ENCODE data around the gene KLHL36.

KLHL36 gene

DNA sequence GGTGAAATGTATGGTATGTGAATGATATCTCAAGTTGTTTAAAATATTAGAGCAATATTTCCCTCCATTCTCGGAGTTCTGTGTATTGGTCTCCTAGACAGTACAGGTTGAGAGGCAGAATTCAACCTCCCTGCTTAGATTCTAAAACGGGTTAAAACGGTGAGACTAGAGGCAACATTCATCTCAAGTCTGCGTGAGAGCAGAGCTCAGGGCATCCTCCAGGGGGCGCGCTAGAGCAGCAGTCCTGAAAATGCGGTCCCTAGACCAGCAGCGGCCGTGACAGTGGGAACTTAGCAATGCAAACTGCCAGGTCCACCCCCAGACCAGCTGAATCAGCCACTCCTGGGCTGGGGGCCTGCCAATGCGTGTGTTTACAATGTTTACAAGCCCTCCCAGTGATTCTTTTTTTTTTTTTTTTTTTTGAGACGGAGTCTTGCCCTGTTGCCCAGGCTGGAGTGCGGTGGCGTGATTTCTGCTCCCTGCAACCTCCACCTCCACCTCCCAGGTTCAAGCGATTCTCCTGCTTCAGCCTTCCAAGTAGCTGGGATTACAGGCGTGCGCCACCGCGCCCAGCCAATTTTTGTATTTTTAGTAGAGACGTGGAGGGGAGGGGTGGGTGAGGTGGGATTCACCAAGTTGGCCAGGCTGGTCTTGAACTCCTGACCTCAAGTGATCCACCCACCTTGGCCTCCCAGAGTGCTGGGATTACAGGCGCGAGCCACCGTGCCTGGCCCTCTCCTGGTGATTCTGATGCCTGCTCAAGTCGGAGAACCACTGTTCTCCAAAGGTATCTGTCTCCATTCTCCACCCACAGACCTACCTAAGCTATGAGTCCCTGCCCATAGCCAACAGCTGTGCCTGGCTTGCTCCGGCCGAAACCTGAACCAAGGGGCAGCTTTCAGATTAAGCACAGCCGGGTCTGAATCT, 24.2 kb downstream of the KLHL36 start:
- no peak overlapping the region for H3K4ac ChIP-seq (ENCODE audit: low read length)
- H3K4me2 ChIP-seq (ENCODE audit: insufficient read depth, low read length, poor library complexity, severe bottlenecking), result no peak overlapping the region
- H3K27me3 ChIP-seq (ENCODE audit: control insufficient read depth in 3 of 3, insufficient read depth in 3 of 3, low read depth in 1 of 3, low read length in 3 of 3), result no peaks in the 10 kb centered on the region
- H3K9me3 ChIP-seq (replicated peaks in 1 of 2; ENCODE audit: control insufficient read depth in 2 of 2, insufficient read depth in 1 of 2, low read depth in 1 of 2, low read length in 2 of 2), result no peaks in the 10 kb centered on the region
- no peak overlapping the region for H2BK5ac ChIP-seq (ENCODE audit: low read length)
- no peak overlapping the region for H2BK15ac ChIP-seq (ENCODE audit: low read length)
- no peak overlapping the region for H2AK5ac ChIP-seq (ENCODE audit: low read depth, low read length)
- H3K9ac ChIP-seq (ENCODE audit: low read depth, low read length, poor library complexity), result no peak overlapping the region
- H3K23ac ChIP-seq (ENCODE audit: low read depth, low read length, poor library complexity), result peak overlapping the region; percentile 21
- H2AFZ ChIP-seq (ENCODE audit: low read length), result no peak overlapping the region
- H2BK120ac ChIP-seq (ENCODE audit: low read depth, low read length), result no peak overlapping the region
- H2BK12ac ChIP-seq (ENCODE audit: low read length), result no peak overlapping the region
- H3K4me1 ChIP-seq (ENCODE audit: control insufficient read depth in 2 of 2, insufficient read depth in 1 of 2, low read depth in 1 of 2, low read length in 2 of 2), result peaks cover 0 to 2% of the 10 kb centered on the region in 2 donors
- H4K91ac ChIP-seq (ENCODE audit: low read depth, low read length, poor library complexity), result no peak overlapping the region
- no peak overlapping the region for H3K14ac ChIP-seq (ENCODE audit: low read length)
- H3K36me3 ChIP-seq (replicated peaks in 1 of 2; ENCODE audit: control insufficient read depth in 2 of 2, insufficient read depth in 2 of 2, low read length in 2 of 2), result no peaks in the 10 kb centered on the region
- H4K8ac ChIP-seq (ENCODE audit: low read depth, low read length), result no peak overlapping the region
- no peak overlapping the region for H3K4me3 ChIP-seq (ENCODE audit: low read length in 2 of 2)
- no peak overlapping the region for H3K27ac ChIP-seq (replicated peaks; ENCODE audit: low read length)
- no CpG with 5 or more reads among the region's 26 CpGs for WGBS, 2 donors (ENCODE audit: extremely low coverage in 2 of 2, insufficient read length in 2 of 2, insufficient replicate concordance in 1 of 2)
- H3K18ac ChIP-seq (ENCODE audit: low read length), result no peak overlapping the region
- no peaks in the 10 kb centered on the region for H3K79me1 ChIP-seq (ENCODE audit: low read depth, low read length)
- peak; percentile 56 for DNase-seq (ENCODE audit: low spot score)

GRCh38 chr16:84673203-84673535, 24.9 kb downstream of the KLHL36 start:
- no peak overlapping the region for H2BK12ac ChIP-seq (ENCODE audit: low read length)
- no CpG with 5 or more reads among the region's 3 CpGs for WGBS, 2 donors (ENCODE audit: extremely low coverage in 2 of 2, insufficient read length in 2 of 2, insufficient replicate concordance in 1 of 2)
- H3K9me3 ChIP-seq (replicated peaks in 1 of 2; ENCODE audit: control insufficient read depth in 2 of 2, insufficient read depth in 1 of 2, low read depth in 1 of 2, low read length in 2 of 2), result no peaks in the 10 kb centered on the region
- no peak overlapping the region for H4K91ac ChIP-seq (ENCODE audit: low read depth, low read length, poor library complexity)
- DNase-seq (ENCODE audit: low spot score), result no peak
- no peak overlapping the region for H3K14ac ChIP-seq (ENCODE audit: low read length)
- peak overlapping the region; percentile 21 for H3K23ac ChIP-seq (ENCODE audit: low read depth, low read length, poor library complexity)
- no peak overlapping the region for H3K4me3 ChIP-seq (ENCODE audit: low read length in 2 of 2)
- H3K4me1 ChIP-seq (ENCODE audit: control insufficient read depth in 2 of 2, insufficient read depth in 1 of 2, low read depth in 1 of 2, low read length in 2 of 2), result peaks cover 0 to 2% of the 10 kb centered on the region in 2 donors
- H2AK5ac ChIP-seq (ENCODE audit: low read depth, low read length), result no peak overlapping the region
- no peaks in the 10 kb centered on the region for H3K27me3 ChIP-seq (ENCODE audit: control insufficient read depth in 3 of 3, insufficient read depth in 3 of 3, low read depth in 1 of 3, low read length in 3 of 3)
- no peak overlapping the region for H2BK5ac ChIP-seq (ENCODE audit: low read length)
- no peak overlapping the region for H2BK120ac ChIP-seq (ENCODE audit: low read depth, low read length)
- no peak overlapping the region for H2BK15ac ChIP-seq (ENCODE audit: low read length)
- H3K4me2 ChIP-seq (ENCODE audit: insufficient read depth, low read length, poor library complexity, severe bottlenecking), result no peak overlapping the region
- H3K4ac ChIP-seq (ENCODE audit: low read length), result no peak overlapping the region
- no peak overlapping the region for H3K18ac ChIP-seq (ENCODE audit: low read length)
- no peaks in the 10 kb centered on the region for H3K79me1 ChIP-seq (ENCODE audit: low read depth, low read length)
- H3K36me3 ChIP-seq (replicated peaks in 1 of 2; ENCODE audit: control insufficient read depth in 2 of 2, insufficient read depth in 2 of 2, low read length in 2 of 2), result no peaks in the 10 kb centered on the region
- H3K9ac ChIP-seq (ENCODE audit: low read depth, low read length, poor library complexity), result no peak overlapping the region
- no peak overlapping the region for H2AFZ ChIP-seq (ENCODE audit: low read length)
- no peak overlapping the region for H4K8ac ChIP-seq (ENCODE audit: low read depth, low read length)
- no peak overlapping the region for H3K27ac ChIP-seq (replicated peaks; ENCODE audit: low read length)

DNA sequence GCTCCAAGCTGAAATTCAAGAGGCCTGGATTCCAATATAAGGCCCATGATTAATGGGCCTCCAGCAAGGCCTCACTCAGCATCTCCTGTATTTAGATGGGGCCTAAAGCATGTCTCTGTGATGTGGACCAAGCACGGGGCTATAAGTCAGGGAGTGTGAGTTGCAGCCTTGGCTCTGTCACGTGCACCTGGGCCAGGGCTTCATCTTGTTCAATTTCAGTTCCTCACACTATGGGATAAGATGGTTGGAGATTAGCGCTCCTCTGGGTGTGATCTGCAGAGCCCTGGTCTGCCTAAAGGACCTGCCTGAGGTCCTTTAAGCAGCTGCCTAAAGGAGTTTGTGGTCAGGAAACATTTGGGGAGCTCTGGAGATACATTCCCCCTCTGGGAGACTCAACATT, 25.2 kb downstream of the KLHL36 start:
- Histone ChIP-seq H2BK15ac (ENCODE audit: low read length) (no peak overlapping the region), H2AK5ac (ENCODE audit: low read depth, low read length) (no peak overlapping the region), H3K27me3 (ENCODE audit: control insufficient read depth in 3 of 3, insufficient read depth in 3 of 3, low read depth in 1 of 3, low read length in 3 of 3) (no peaks in the 10 kb centered on the region), H2AFZ (ENCODE audit: low read length) (no peak overlapping the region), H3K79me1 (ENCODE audit: low read depth, low read length) (no peaks in the 10 kb centered on the region), H3K4ac (ENCODE audit: low read length) (no peak overlapping the region), H3K4me2 (ENCODE audit: insufficient read depth, low read length, poor library complexity, severe bottlenecking) (no peak overlapping the region), H4K8ac (ENCODE audit: low read depth, low read length) (no peak overlapping the region), H3K4me3 (ENCODE audit: low read length in 2 of 2) (no peak overlapping the region), H4K91ac (ENCODE audit: low read depth, low read length, poor library complexity) (no peak overlapping the region), H3K9ac (ENCODE audit: low read depth, low read length, poor library complexity) (no peak overlapping the region), H3K9me3 (replicated peaks in 1 of 2; ENCODE audit: control insufficient read depth in 2 of 2, insufficient read depth in 1 of 2, low read depth in 1 of 2, low read length in 2 of 2) (no peaks in the 10 kb centered on the region), H3K27ac (replicated peaks; ENCODE audit: low read length) (no peak overlapping the region), H3K4me1 (ENCODE audit: control insufficient read depth in 2 of 2, insufficient read depth in 1 of 2, low read depth in 1 of 2, low read length in 2 of 2) (peaks cover 0 to 2% of the 10 kb centered on the region in 2 donors), H3K18ac (ENCODE audit: low read length) (no peak overlapping the region), H2BK5ac (ENCODE audit: low read length) (no peak overlapping the region), H2BK120ac (ENCODE audit: low read depth, low read length) (no peak overlapping the region), H2BK12ac (ENCODE audit: low read length) (no peak overlapping the region), H3K36me3 (replicated peaks in 1 of 2; ENCODE audit: control insufficient read depth in 2 of 2, insufficient read depth in 2 of 2, low read length in 2 of 2) (no peaks in the 10 kb centered on the region), H3K23ac (ENCODE audit: low read depth, low read length, poor library complexity) (no peak overlapping the region), H3K14ac (ENCODE audit: low read length) (no peak overlapping the region)
- DNase-seq (ENCODE audit: low spot score), result no peak
- no CpG with 5 or more reads among the region's 3 CpGs for WGBS, 2 donors (ENCODE audit: extremely low coverage in 2 of 2, insufficient read length in 2 of 2, insufficient replicate concordance in 1 of 2)

GRCh38 chr16:84675423-84675822, 27.1 kb downstream of the KLHL36 start:
- Histone ChIP-seq H3K4me2 (ENCODE audit: insufficient read depth, low read length, poor library complexity, severe bottlenecking) (no peak overlapping the region), H4K8ac (ENCODE audit: low read depth, low read length) (no peak overlapping the region), H3K79me1 (ENCODE audit: low read depth, low read length) (no peaks in the 10 kb centered on the region), H3K4me1 (ENCODE audit: control insufficient read depth in 2 of 2, insufficient read depth in 1 of 2, low read depth in 1 of 2, low read length in 2 of 2) (peaks cover 0 to 2% of the 10 kb centered on the region in 2 donors), H3K18ac (ENCODE audit: low read length) (no peak overlapping the region), H2AFZ (ENCODE audit: low read length) (no peak overlapping the region), H2BK120ac (ENCODE audit: low read depth, low read length) (no peak overlapping the region), H3K27me3 (ENCODE audit: control insufficient read depth in 3 of 3, insufficient read depth in 3 of 3, low read depth in 1 of 3, low read length in 3 of 3) (no peaks in the 10 kb centered on the region), H3K9ac (ENCODE audit: low read depth, low read length, poor library complexity) (no peak overlapping the region), H2AK5ac (ENCODE audit: low read depth, low read length) (no peak overlapping the region), H3K4me3 (ENCODE audit: low read length in 2 of 2) (peak overlapping the region in 1 of 2 donors; percentile 3), H3K14ac (ENCODE audit: low read length) (no peak overlapping the region), H3K9me3 (replicated peaks in 1 of 2; ENCODE audit: control insufficient read depth in 2 of 2, insufficient read depth in 1 of 2, low read depth in 1 of 2, low read length in 2 of 2) (no peaks in the 10 kb centered on the region), H3K27ac (replicated peaks; ENCODE audit: low read length) (no peak overlapping the region), H3K4ac (ENCODE audit: low read length) (no peak overlapping the region), H4K91ac (ENCODE audit: low read depth, low read length, poor library complexity) (no peak overlapping the region), H3K23ac (ENCODE audit: low read depth, low read length, poor library complexity) (no peak overlapping the region), H2BK12ac (ENCODE audit: low read length) (no peak overlapping the region), H2BK5ac (ENCODE audit: low read length) (no peak overlapping the region), H2BK15ac (ENCODE audit: low read length) (no peak overlapping the region), H3K36me3 (replicated peaks in 1 of 2; ENCODE audit: control insufficient read depth in 2 of 2, insufficient read depth in 2 of 2, low read length in 2 of 2) (no peaks in the 10 kb centered on the region)
- WGBS, 2 donors (ENCODE audit: extremely low coverage in 2 of 2, insufficient read length in 2 of 2, insufficient replicate concordance in 1 of 2), result no CpG with 5 or more reads among the region's 9 CpGs
- DNase-seq (ENCODE audit: low spot score), result no peak
